K562 (cell line): ENCODE data around the gene LAMB4. TPM values are rescaled to one million over a fixed set of nuclear protein-coding genes. Genes with fewer than 3 reads are reported as not detected.

ENCODE experiments used
- ATAC-seq: fragments of 200-7000 bp; cut with Tn5 transposase; 3 replicates; pipeline ENCODE4 v1.9.1; 2020; ENCODE audit warnings: moderate library complexity
- BruUV-seq: library from RNA; stranded (reverse); fragments of 400-500 nt; replicated peaks from 2 replicates; lab custom pipeline; 2021; lab: Mats Ljungman, UMichigan
- CTCF ChIA-PET: fragments of 300-600 bp; formaldehyde crosslinking; extraction: SDS; loops from one replicate; lab custom pipeline; 2021; ENCODE audit warnings: low intra/inter-chr PET ratio; lab: Yijun Ruan, JAX
- POLR2A ChIA-PET: fragments of 300-600, 350-650 bp; sonication (Branson Sonifier 250); formaldehyde crosslinking; extraction: SDS; loops from one replicate; lab custom pipeline; 2021; ENCODE audit warnings: antibody characterized with exemption, inconsistent platforms; lab: Yijun Ruan, JAX
- DNase-seq, 4 experiments: peaks; one replicate each; pipeline versions ENCODE4 v3.0.0 to v3.0.0-alpha.2; 2011 to 2018; ENCODE audit warnings: low spot score in 3 of 4, mixed read lengths in 3 of 4; ENCODE audit errors: extremely low read depth in 1 of 4
- FAIRE-seq: peaks from 2 replicates; lab custom pipeline; 2011; peaks lifted over from hg19 to GRCh38; lab: Jason Lieb, UNC
- H2AFZ ChIP-seq: 2 replicates; pipeline ENCODE4 v1.6.0; 2011; ENCODE audit warnings: low read depth, low read length, control low read depth, inconsistent platforms
- H3K27ac ChIP-seq: fragments of 200-600 bp; 3 replicates; pipeline ENCODE4 v1.8.0; 2011; ENCODE audit warnings: low read depth, mild to moderate bottlenecking, control low read depth, inconsistent platforms, low read length, moderate library complexity, mixed read lengths; ENCODE audit errors: extremely low read depth
- H3K27me3 ChIP-seq, 2 experiments: fragments of 300-600 bp in 1 of 2; 2 replicates in 1 of 2; 3 replicates in 1 of 2; pipeline versions ENCODE4 v1.6.0 to v1.8.0; 2011; ENCODE audit warnings: inconsistent platforms in 2 of 2, low read length in 2 of 2, mild to moderate bottlenecking in 1 of 2, mixed read lengths in 1 of 2, moderate library complexity in 1 of 2; ENCODE audit not compliant: control insufficient read depth in 2 of 2, insufficient read depth in 2 of 2
- H3K36me3 ChIP-seq: fragments of 300-600 bp; 3 replicates; pipeline ENCODE4 v1.8.0; 2011; ENCODE audit warnings: mild to moderate bottlenecking, low read length, inconsistent platforms; ENCODE audit not compliant: control insufficient read depth, insufficient read depth
- H3K4me1 ChIP-seq, 2 experiments: fragments of 200-600 bp in 1 of 2; replicated peaks in 1 of 2; 2 replicates in 1 of 2; 3 replicates in 1 of 2; pipeline versions ENCODE4 v1.5.1 to v1.8.0; 2011; ENCODE audit warnings: inconsistent platforms in 2 of 2, low read length in 2 of 2, mild to moderate bottlenecking in 1 of 2, mixed read lengths in 1 of 2, moderate library complexity in 1 of 2; ENCODE audit not compliant: control insufficient read depth in 2 of 2, insufficient read depth in 2 of 2
- H3K4me2 ChIP-seq: 2 replicates; pipeline ENCODE4 v1.6.1; 2011; ENCODE audit warnings: low read length, control low read depth, inconsistent platforms, mixed read lengths; ENCODE audit not compliant: insufficient read depth
- H3K4me3 ChIP-seq: fragments of 200-600 bp; sonication (generic), shearing (Covaris generic); 2 replicates; pipeline ENCODE4 v1.5.1; 2016; ENCODE audit warnings: control low read depth, inconsistent platforms
- H3K79me2 ChIP-seq: fragments of 200-600 bp; 3 replicates; pipeline ENCODE4 v1.8.0; 2011; ENCODE audit warnings: low read length, inconsistent platforms; ENCODE audit not compliant: control insufficient read depth, insufficient read depth
- H3K9ac ChIP-seq, 2 experiments: 2 replicates each; pipeline versions ENCODE4 v1.6.0 to v1.6.1; 2011; ENCODE audit warnings: low read depth in 2 of 2, low read length in 2 of 2, control low read depth in 1 of 2, inconsistent platforms in 1 of 2, mild to moderate bottlenecking in 1 of 2, mixed read lengths in 1 of 2; ENCODE audit not compliant: insufficient read depth in 1 of 2
- H3K9me1 ChIP-seq: one replicate; pipeline ENCODE4 v1.6.0; 2011; ENCODE audit warnings: inconsistent platforms, mild to moderate bottlenecking, low read length, moderate library complexity; ENCODE audit not compliant: control insufficient read depth, insufficient read depth
- H3K9me3 ChIP-seq: replicated peaks from 2 replicates; pipeline ENCODE4 v1.5.1; 2011; ENCODE audit warnings: low read depth, low read length, inconsistent platforms; ENCODE audit not compliant: control insufficient read depth, insufficient read depth
- H4K20me1 ChIP-seq: replicated peaks from 2 replicates; pipeline ENCODE4 v1.6.1; 2011; ENCODE audit warnings: low read length, inconsistent platforms, mixed read lengths; ENCODE audit not compliant: control insufficient read depth, insufficient read depth
- MXI1 ChIP-seq: IDR thresholded peaks from 2 replicates; pipeline ENCODE4 v1.6.1; 2011; ENCODE audit warnings: low read depth, mild to moderate bottlenecking, improper control_type of control experiment, low read length
- NFIC ChIP-seq: fragments of 450-650 bp; IDR thresholded peaks from 2 replicates; pipeline ENCODE4 v1.6.1; 2017; ENCODE audit warnings: mild to moderate bottlenecking, inconsistent platforms
- WGBS: fragments of 100-300 bp; shearing (Covaris generic); methylation state at CpG from one replicate; pipeline ENCODE4 v1.1.6; 2016; ENCODE audit warnings: low coverage, mixed read lengths; ENCODE audit not compliant: insufficient coverage; ENCODE audit errors: missing lambda C conversion rate; 5-methylcytosine and 5-hydroxymethylcytosine counted together
- in situ Hi-C: fragments of 300-500 bp; cut with MboI; formaldehyde crosslinking; loops from 4 replicates; pipeline ENCODE4 v1.15.0; 2018; ENCODE audit warnings: inconsistent platforms, mixed read lengths
- intact Hi-C: fragments of 100-400 bp; cut with micrococcal nuclease; formaldehyde crosslinking; loops from 2 replicates; pipeline ENCODE4 v1.14.2; 2022
- polyA plus RNA-seq, 8 experiments: library from polyadenylated mRNA; depleted of rRNA in 4 of 8; stranded (reverse) in 5 of 8; unstranded in 3 of 8; fragments of >200 nt; fragmentation: Nextera tagmentation in 2 of 8; fragmentation: Illumina TruSeq in 1 of 8; extraction: Ambion mirVana in 2 of 8; extraction: Trizol in 1 of 8; gene quantifications; 2 replicates each; pipeline versions ENCODE4 v1.2.1 to v1.2.3, GENCODE V29; 2011 to 2014; ENCODE audit warnings: inconsistent platforms in 1 of 8, missing spikeins in 1 of 8
- total RNA-seq, 7 experiments: library from RNA; depleted of rRNA in 6 of 7; stranded (reverse); fragments of >200 nt in 6 of 7; fragmentation: Illumina TruSeq in 2 of 7; extraction: Trizol in 2 of 7; gene quantifications; 2 replicates each; pipeline versions ENCODE4 v1.2.1 to v1.2.3, GENCODE V29; 2011 to 2021; ENCODE audit warnings: low replicate concordance in 1 of 7
- TF ChIP-seq, protein P1 (sequence below): fragments of 450-650 bp; IDR thresholded peaks from 2 replicates; pipeline ENCODE4 v1.6.1; 2016

LAMB4 gene
- total and polyA plus RNA-seq, 9 of the 15 experiments (the other 6 are each of a cell fraction or from before 2014, with no cell fraction given) = 0.06 to 0.13 (median 0.07) TPM; not detected in 6

DNA sequence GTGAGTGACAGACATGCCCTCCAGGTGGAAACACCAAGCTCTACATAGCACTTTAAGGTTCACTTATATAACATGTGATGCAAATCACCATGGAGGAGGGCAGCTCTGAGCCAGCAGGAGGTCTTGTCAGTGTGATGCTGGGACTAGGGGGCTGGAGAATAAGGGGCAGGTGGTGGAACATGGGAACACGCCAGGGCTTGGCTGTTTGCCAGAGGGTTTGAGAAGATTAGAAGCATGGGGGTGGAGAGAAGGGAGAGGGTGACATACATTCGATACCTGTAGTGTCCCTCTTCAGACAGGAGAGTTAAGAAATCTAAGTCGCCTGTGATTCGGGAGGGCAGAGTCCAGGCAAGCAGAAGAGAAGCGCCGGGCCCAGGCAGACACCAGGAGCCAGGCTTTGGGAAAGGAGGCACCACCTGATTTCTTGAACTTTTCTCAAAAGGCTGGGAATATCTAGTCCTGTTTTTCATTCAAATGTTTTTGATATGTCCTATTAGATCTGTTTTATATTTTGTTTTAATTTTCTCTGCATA is 16.9 kb upstream of the LAMB4 start:
- BruUV-seq = no TSS peak
- WGBS = 35% methylated on average over 6 of the region's 6 CpGs
- ChIA-PET POLR2A (no interaction called here), CTCF (interaction anchor here (0.7 to 2.9 kb wide), 4 partner anchors 33 to 404 kb away, joined by 3 to 23 read pairs (median 8); partner anchors contain the start of gene CBLL1)
- Histone ChIP-seq H3K4me3 (no peak overlapping the region), H2AFZ (no peak overlapping the region), H3K4me1 (0 out of 5 replicates have a peak, but pooled peaks cover 0 to 3% of the 10 kb centered on the region in 2 experiments), H3K9me1 (no peaks in the 10 kb centered on the region), H3K79me2 (no peaks in the 10 kb centered on the region), H3K9ac (no peak overlapping the region; a peak in 1 of 4 replicates), H3K4me2 (no peak overlapping the region), H4K20me1 (no peaks in the 10 kb centered on the region), H3K36me3 (no peaks in the 10 kb centered on the region), H3K27ac (no peak overlapping the region), H3K27me3 (peaks cover 0 to 4% of the 10 kb centered on the region in 2 experiments; a peak in 2 of 5 replicates), H3K9me3 (no peaks in the 10 kb centered on the region)
- ATAC-seq (peak; percentile 23; the same call in 2 of the 3 replicates), DNase-seq (peak in 2 of 4 experiments; percentile 22 to 30), FAIRE-seq (no peak)
- intact Hi-C loops (loop anchor here (5.0 to 10.0 kb wide), 5 partner anchors 200 to 945 kb away; partner anchors contain the start of genes CBLL1 and DLD), in situ Hi-C loops (loop anchor here (5.0 to 25.0 kb wide), 3 partner anchors 35 to 935 kb away; partner anchors contain the start of gene CBLL1)
- peak; percentile 93 for TF ChIP-seq NFIC
- no peak for TF ChIP-seq MXI1
- TF ChIP-seq, protein P1, sequence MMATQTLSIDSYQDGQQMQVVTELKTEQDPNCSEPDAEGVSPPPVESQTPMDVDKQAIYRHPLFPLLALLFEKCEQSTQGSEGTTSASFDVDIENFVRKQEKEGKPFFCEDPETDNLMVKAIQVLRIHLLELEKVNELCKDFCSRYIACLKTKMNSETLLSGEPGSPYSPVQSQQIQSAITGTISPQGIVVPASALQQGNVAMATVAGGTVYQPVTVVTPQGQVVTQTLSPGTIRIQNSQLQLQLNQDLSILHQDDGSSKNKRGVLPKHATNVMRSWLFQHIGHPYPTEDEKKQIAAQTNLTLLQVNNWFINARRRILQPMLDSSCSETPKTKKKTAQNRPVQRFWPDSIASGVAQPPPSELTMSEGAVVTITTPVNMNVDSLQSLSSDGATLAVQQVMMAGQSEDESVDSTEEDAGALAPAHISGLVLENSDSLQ = 0 out of 2 replicates have a peak, but pooled peaks have one; percentile 26
